ENCODE data around the gene IL10RB. TPM values are rescaled to one million over a fixed set of nuclear protein-coding genes. Genes with fewer than 3 reads are reported as not detected.
"Not testable (repeated sequence)": the region's sequence is repeated elsewhere in the genome, so short reads cannot be mapped to it uniquely, and the experiment has no call there.

IL10RB gene
- total RNA-seq, 1 donor: 60.9 TPM

DNA sequence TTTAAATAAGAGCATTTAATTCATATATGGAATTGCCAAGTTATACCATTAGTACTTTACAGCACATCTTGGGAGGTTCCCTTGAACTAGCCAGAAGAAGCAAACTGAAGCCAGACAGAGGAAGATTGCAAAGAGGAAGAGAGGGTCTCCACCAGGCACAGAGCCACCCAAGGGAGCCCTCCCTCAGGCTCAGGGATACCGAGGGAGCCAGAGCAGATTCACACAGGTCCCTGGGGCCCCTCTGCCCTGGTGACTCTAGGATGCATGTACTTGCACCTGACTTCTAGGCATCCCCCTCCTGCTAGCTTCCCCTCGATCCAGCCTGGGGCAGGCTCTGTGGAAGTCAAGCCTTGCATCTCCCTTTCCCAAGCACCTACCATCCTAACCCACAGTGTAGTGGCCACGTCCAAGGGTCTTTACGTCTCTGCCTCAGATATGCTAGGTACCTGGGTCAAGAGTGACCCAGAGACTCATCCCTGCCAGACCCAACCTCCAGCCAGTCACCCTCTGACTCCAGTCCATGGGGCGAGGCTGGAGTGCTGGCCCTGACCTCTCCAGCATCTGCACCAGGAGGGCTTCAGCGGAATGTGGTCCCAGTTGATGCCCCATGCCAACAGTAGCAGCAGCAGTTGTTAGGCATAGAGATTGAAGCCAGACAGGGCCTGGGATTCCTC, 30.0 kb upstream of the IL10RB start:
- no peak overlapping the region for H3K4me3 ChIP-seq (ENCODE audit: low read depth, low read length)
- no peak for DNase-seq (ENCODE audit: low read depth)
- TF ChIP-seq, protein P1, sequence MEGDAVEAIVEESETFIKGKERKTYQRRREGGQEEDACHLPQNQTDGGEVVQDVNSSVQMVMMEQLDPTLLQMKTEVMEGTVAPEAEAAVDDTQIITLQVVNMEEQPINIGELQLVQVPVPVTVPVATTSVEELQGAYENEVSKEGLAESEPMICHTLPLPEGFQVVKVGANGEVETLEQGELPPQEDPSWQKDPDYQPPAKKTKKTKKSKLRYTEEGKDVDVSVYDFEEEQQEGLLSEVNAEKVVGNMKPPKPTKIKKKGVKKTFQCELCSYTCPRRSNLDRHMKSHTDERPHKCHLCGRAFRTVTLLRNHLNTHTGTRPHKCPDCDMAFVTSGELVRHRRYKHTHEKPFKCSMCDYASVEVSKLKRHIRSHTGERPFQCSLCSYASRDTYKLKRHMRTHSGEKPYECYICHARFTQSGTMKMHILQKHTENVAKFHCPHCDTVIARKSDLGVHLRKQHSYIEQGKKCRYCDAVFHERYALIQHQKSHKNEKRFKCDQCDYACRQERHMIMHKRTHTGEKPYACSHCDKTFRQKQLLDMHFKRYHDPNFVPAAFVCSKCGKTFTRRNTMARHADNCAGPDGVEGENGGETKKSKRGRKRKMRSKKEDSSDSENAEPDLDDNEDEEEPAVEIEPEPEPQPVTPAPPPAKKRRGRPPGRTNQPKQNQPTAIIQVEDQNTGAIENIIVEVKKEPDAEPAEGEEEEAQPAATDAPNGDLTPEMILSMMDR (IDR thresholded peaks at IDR 0.05; ENCODE audit: insufficient read depth, low read depth, low read length): no peak

DNA sequence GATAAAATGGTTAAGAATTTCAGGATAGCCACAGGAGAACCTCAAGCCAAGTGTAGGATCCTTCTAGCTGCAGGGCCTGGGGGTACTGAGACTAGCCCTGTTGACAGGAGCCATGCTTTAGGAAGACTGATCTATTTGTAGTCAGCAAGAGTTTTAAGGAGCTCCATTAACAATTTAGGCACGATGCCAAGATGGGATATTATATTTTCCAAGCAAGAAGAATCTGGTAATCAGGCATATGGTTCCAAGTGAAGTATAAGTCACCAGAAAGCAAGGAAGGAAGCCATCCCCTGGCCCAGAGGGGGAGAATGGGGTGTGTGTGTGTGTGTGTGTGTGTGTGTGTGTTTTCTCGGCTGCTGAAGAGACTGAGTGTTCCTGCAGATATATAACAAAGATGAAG, 29.4 kb upstream of the IL10RB start:
- no peak for DNase-seq (ENCODE audit: low read depth)
- no peak overlapping the region for H3K4me3 ChIP-seq (ENCODE audit: low read depth, low read length)
- TF ChIP-seq, protein P1 (IDR thresholded peaks at IDR 0.05; ENCODE audit: insufficient read depth, low read depth, low read length): no peak

DNA sequence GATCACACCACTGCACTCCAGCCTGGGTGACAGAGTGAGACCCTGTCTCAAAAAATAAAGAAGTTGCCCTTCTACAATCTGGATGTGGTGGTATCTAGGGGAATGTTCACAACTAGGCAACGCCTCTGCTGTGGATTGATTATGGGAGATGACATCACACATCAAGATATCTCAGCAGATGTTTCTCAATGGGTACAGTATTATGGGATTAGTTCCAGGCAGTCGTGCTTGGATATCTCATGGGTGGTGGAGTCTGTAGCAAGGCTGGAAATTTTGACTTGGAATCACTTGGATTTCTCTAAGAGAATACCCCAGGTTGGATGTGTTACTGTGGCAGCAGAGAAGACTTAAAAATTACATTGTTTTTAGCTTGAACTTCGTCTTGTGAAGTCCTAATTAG, 28.7 kb upstream of the IL10RB start:
- H3K4me3 ChIP-seq (ENCODE audit: low read depth, low read length): no peak overlapping the region
- peak; percentile 40 for DNase-seq (ENCODE audit: low read depth)
- TF ChIP-seq, protein P1 (IDR thresholded peaks at IDR 0.05; ENCODE audit: insufficient read depth, low read depth, low read length): no peak

DNA sequence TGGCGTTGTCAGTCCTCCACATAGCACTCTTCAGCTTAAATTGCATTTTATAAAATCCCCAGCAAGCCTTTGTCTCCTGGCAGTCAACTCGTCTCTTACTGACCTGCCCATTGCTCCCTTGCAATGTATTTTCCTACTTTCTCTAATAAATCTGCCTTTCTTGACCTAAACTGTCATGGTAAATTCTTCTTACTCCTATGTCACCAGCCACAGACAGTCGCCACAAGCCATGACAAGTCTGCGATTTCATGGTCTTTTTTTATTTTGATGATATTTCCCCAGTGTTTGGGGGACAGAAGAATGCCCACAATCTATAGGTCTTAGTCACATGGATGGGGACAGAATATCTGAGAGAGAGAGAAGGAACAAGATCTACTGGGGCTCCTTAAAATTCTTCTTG, 28.0 kb upstream of the IL10RB start:
- DNase-seq (ENCODE audit: low read depth): no peak
- TF ChIP-seq, protein P1 (IDR thresholded peaks at IDR 0.05; ENCODE audit: insufficient read depth, low read depth, low read length): no peak
- no peak overlapping the region for H3K4me3 ChIP-seq (ENCODE audit: low read depth, low read length)

DNA sequence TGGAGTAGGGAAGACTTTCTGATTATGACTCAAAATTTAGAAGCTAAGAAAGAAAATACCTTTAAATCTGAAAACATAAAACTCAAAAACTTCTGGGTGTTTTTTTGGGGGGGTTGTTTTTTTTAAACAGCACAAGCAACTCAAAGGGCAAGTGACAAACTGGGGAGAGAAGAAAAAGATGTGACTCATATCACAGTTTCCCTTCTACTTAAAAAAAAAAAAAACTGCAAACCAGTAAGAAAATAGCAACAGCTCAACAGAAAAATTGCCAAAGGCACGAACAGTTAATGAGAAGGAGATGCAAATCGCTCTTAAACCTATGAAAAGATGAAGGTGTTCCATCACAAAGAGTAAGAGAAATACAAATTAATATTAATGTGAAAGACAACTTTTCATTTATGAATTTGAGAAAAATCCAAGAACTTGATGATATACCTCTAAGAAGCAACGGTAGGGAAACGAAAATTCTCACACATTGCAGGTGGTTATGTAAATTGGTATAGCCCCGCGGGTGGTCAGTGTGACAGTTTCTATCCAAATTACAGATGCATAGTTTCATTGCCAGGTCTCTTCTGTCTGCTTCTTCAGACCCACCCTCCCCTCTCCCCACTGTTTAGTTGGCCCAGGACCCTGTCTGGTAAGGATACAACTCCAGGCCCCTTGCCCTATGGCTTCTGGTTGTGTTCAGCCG, 27.5 kb upstream of the IL10RB start:
- no peak overlapping the region for H3K4me3 ChIP-seq (ENCODE audit: low read depth, low read length)
- no peak for DNase-seq (ENCODE audit: low read depth)
- TF ChIP-seq, protein P1 (IDR thresholded peaks at IDR 0.05; ENCODE audit: insufficient read depth, low read depth, low read length): no peak

DNA sequence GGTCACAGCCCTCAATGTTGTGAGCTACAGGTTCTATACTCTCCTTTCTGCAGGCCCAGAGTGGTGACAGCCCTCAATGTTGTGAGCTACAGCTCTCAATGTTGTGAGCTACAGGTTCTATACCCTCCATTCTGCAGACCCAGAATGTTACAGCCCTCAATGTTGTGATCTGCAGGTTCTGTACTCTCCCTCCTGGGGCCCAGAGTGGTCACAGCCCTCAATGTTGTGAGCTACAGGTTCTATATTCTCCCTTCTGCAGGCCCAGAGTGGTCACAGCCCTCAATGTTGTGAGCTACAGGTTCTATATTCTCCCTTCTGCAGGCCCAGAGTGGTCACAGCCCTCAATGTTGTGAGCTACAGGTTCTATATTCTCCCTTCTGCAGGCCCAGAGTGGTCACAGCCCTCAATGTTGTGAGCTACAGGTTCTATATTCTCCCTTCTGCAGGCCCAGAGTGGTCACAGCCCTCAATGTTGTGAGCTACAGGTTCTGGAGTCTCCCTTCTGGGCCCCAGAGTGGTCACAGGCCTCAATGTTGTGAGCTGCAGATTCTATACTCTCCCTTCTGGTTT, 26.5 kb upstream of the IL10RB start:
- not testable (repeated sequence) for H3K4me3 ChIP-seq (ENCODE audit: low read depth, low read length); DNase-seq (ENCODE audit: low read depth)

DNA sequence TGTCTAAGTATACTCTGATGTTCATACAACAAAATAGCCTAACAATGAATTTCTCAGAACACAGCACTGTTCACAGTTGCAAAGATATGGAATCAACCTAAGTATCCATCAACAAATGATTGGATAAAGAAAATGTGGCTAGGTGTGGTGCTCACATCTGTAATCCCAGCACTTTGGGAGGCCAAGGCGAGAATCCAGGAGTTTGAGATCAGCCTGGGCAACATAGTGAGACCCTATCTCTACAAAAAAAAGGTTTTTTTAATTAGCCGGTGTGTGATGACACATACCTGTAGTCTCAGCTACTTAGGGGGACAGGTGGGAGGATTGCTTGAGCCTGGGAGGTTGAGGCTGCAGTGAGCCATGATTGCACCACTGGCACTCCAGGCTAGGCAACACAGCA, 25.8 kb upstream of the IL10RB start:
- no peak overlapping the region for H3K4me3 ChIP-seq (ENCODE audit: low read depth, low read length)
- DNase-seq (ENCODE audit: low read depth): no peak
- TF ChIP-seq, protein P1 (IDR thresholded peaks at IDR 0.05; ENCODE audit: insufficient read depth, low read depth, low read length): no peak
